CD4-positive, CD25-positive, alpha-beta regulatory T cell (primary cell): ENCODE measurements around the gene WDFY3. TPM values are rescaled to one million over a fixed set of nuclear protein-coding genes. Genes with fewer than 3 reads are reported as not detected.

Experiments used
- ATAC-seq, 2 donors: fragments of 150-1000 bp; cut with Tn5 transposase; one replicate each; pipeline ENCODE4 v1.10.0; 2021; ENCODE audit warnings: low read depth in 2 of 2, moderate number of reproducible peaks in 2 of 2, moderate library complexity in 1 of 2
- DNase-seq, 3 donors: peaks; one replicate each; pipeline versions ENCODE4 v3.0.0 to v3.0.0-alpha.2; 2012 to 2022; ENCODE audit warnings: mixed read lengths in 1 of 3
- H3K27ac ChIP-seq: one replicate; pipeline ENCODE4 v1.7.0; 2013; ENCODE audit warnings: mild to moderate bottlenecking, low read length; ENCODE audit not compliant: insufficient read depth, poor library complexity, severe bottlenecking
- H3K27me3 ChIP-seq: one replicate; pipeline ENCODE4 v1.7.0; 2013; ENCODE audit warnings: low read length; ENCODE audit not compliant: control insufficient read depth, insufficient read depth
- H3K36me3 ChIP-seq: one replicate; pipeline ENCODE4 v1.7.0; 2013; ENCODE audit warnings: mild to moderate bottlenecking, low read length, moderate library complexity; ENCODE audit not compliant: control insufficient read depth, insufficient read depth
- H3K4me1 ChIP-seq: 2 replicates; pipeline ENCODE4 v1.7.0; 2013; ENCODE audit warnings: mild to moderate bottlenecking, low read length; ENCODE audit not compliant: insufficient read depth, control insufficient read depth, poor library complexity, severe bottlenecking
- H3K4me3 ChIP-seq: one replicate; pipeline ENCODE4 v1.7.0; 2013; ENCODE audit warnings: low read depth, mild to moderate bottlenecking, low read length, moderate library complexity
- H3K9me3 ChIP-seq, 2 experiments: 1 replicate in 1 of 2; 2 replicates in 1 of 2; pipeline ENCODE4 v1.7.0; 2013; ENCODE audit warnings: low read length in 2 of 2, mild to moderate bottlenecking in 1 of 2, moderate library complexity in 1 of 2; ENCODE audit not compliant: control insufficient read depth in 2 of 2
- H3K27ac Mint-ChIP-seq, 3 donors: one replicate each; pipeline ENCODE4 v1.8.0; 2020 to 2022; ENCODE audit warnings: mild to moderate bottlenecking in 3 of 3, mixed read lengths in 3 of 3, moderate library complexity in 2 of 3
- H3K27me3 Mint-ChIP-seq: one replicate; pipeline ENCODE4 v1.8.0; 2022; ENCODE audit warnings: mild to moderate bottlenecking, mixed read lengths
- H3K36me3 Mint-ChIP-seq: one replicate; pipeline ENCODE4 v1.8.0; 2020; ENCODE audit warnings: mixed read lengths
- H3K4me1 Mint-ChIP-seq, 4 donors: one replicate each; pipeline ENCODE4 v1.8.0; 2020 to 2022; ENCODE audit warnings: mixed read lengths in 4 of 4, mild to moderate bottlenecking in 1 of 4
- H3K4me3 Mint-ChIP-seq, 4 donors: one replicate each; pipeline ENCODE4 v1.8.0; 2020 to 2022; ENCODE audit warnings: mild to moderate bottlenecking in 4 of 4, mixed read lengths in 4 of 4, moderate library complexity in 3 of 4
- H3K9me3 Mint-ChIP-seq, 7 donors: one replicate each; pipeline ENCODE4 v1.8.0; 2020 to 2022; ENCODE audit warnings: mixed read lengths in 7 of 7, mild to moderate bottlenecking in 3 of 7, moderate library complexity in 2 of 7
- polyA plus RNA-seq, 4 donors: library from polyadenylated mRNA; unstranded; fragments of 300-500 nt; fragmentation: Illumina TruSeq; gene quantifications; one replicate each; pipeline ENCODE4 v1.2.3, GENCODE V29; 2021
- total RNA-seq: library from RNA; stranded (reverse); gene quantifications from one replicate; pipeline ENCODE4 v1.2.3, GENCODE V29; 2022

WDFY3 gene
- total and polyA plus RNA-seq, 5 donors from 2014 or later, result 0.44 TPM; not detected in 4

DNA sequence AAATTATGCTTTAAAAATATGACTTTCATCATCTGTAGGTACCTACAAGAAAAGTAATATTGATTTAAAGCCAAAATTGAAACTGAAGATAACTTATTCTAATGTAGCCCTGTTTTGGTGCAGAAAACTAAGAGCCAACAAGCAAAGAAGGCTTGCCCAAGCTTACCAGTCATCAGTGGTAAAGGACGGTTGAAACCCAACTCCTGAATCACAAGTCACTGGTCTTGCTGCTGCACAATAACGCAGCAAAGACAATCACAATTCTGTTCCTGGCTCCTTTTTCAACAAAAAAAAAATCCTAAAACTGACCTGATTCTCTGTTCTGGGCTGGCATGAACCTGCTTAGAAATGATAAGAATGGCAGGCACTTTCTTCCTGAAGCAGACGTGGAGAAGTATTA is 34.5 kb downstream of the WDFY3 start:
- H3K27ac ChIP-seq, result no peak overlapping the region
- H3K4me1 Mint-ChIP-seq, result no peaks in the 10 kb centered on the region
- H3K9me3 Mint-ChIP-seq, result peaks cover 0 to 5% (median 2%) of the 10 kb centered on the region in 7 donors
- ATAC-seq (no peak), DNase-seq (no peak)
- H3K9me3 ChIP-seq, result no peaks in the 10 kb centered on the region
- H3K36me3 ChIP-seq, result no peaks in the 10 kb centered on the region
- H3K4me3 Mint-ChIP-seq, result no peak overlapping the region
- no peaks in the 10 kb centered on the region for H3K27me3 Mint-ChIP-seq
- no peak overlapping the region for H3K4me3 ChIP-seq
- H3K27ac Mint-ChIP-seq, result no peak overlapping the region
- no peaks in the 10 kb centered on the region for H3K36me3 Mint-ChIP-seq
- no peaks in the 10 kb centered on the region for H3K27me3 ChIP-seq
- H3K4me1 ChIP-seq, result no peaks in the 10 kb centered on the region

DNA sequence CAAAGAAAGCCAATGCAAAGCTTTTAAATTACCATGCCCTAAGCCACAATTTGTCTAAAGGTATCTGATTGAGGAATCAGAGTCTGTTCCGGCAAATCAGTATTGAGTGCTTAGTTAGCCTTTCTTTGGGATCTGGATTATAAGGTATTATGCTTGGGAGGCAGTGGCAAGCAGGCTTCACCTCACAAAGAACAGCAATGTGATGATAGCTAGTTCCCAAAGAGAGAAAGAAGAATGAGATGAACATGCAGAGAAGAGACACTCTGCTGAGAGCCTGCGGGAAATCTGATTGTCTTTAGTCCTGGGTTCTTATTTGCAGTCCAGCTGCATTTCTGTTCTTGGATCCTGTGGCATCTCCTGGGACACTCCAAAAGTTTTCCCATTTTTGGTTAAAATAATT is 35.2 kb downstream of the WDFY3 start:
- no peak for DNase-seq
- Histone ChIP-seq H3K36me3 (no peaks in the 10 kb centered on the region), H3K27me3 (no peaks in the 10 kb centered on the region), H3K4me3 (no peak overlapping the region), H3K27ac (no peak overlapping the region), H3K4me1 (no peaks in the 10 kb centered on the region), H3K9me3 (no peaks in the 10 kb centered on the region)
- Mint-ChIP-seq H3K4me1 (no peaks in the 10 kb centered on the region), H3K27ac (no peak overlapping the region), H3K9me3 (peaks cover 0 to 5% (median 0%) of the 10 kb centered on the region in 7 donors), H3K36me3 (no peaks in the 10 kb centered on the region), H3K27me3 (no peaks in the 10 kb centered on the region), H3K4me3 (no peak overlapping the region)
- ATAC-seq, result no peak

GRCh38 chr4:84928089-84928488 is 38.4 kb downstream of the WDFY3 start:
- Histone ChIP-seq H3K9me3 (no peaks in the 10 kb centered on the region), H3K27me3 (no peaks in the 10 kb centered on the region), H3K4me3 (no peak overlapping the region), H3K4me1 (no peaks in the 10 kb centered on the region), H3K36me3 (no peaks in the 10 kb centered on the region), H3K27ac (no peak overlapping the region)
- H3K4me3 Mint-ChIP-seq, result no peak overlapping the region
- ATAC-seq, result no peak
- no peaks in the 10 kb centered on the region for H3K27me3 Mint-ChIP-seq
- H3K27ac Mint-ChIP-seq, result no peak overlapping the region
- H3K9me3 Mint-ChIP-seq, result peaks cover 0 to 1% (median 0%) of the 10 kb centered on the region in 7 donors
- DNase-seq, result no peak
- H3K4me1 Mint-ChIP-seq, result no peaks in the 10 kb centered on the region
- H3K36me3 Mint-ChIP-seq, result no peaks in the 10 kb centered on the region

- no peaks in the 10 kb centered on the region for H3K36me3 ChIP-seq
- H3K9me3 ChIP-seq, result no peaks in the 10 kb centered on the region
- H3K4me1 ChIP-seq, result no peaks in the 10 kb centered on the region
- no peaks in the 10 kb centered on the region for H3K36me3 Mint-ChIP-seq
- H3K4me3 Mint-ChIP-seq, result no peak overlapping the region
- peaks cover 0 to 1% (median 0%) of the 10 kb centered on the region in 7 donors for H3K9me3 Mint-ChIP-seq
- no peaks in the 10 kb centered on the region for H3K4me1 Mint-ChIP-seq
- H3K27ac ChIP-seq, result no peak overlapping the region
- no peaks in the 10 kb centered on the region for H3K27me3 Mint-ChIP-seq
- no peak overlapping the region for H3K27ac Mint-ChIP-seq
- ATAC-seq (no peak), DNase-seq (no peak)
- no peaks in the 10 kb centered on the region for H3K27me3 ChIP-seq
- H3K4me3 ChIP-seq, result no peak overlapping the region
Observed at GRCh38 chr4:84927428-84927827, 39.1 kb downstream of the WDFY3 start.

GRCh38 chr4:84925558-84925957 is 40.9 kb downstream of the WDFY3 start:
- no peaks in the 10 kb centered on the region for H3K27me3 Mint-ChIP-seq
- no peaks in the 10 kb centered on the region for H3K4me1 Mint-ChIP-seq
- no peak overlapping the region for H3K4me3 Mint-ChIP-seq
- no peaks in the 10 kb centered on the region for H3K27me3 ChIP-seq
- H3K4me1 ChIP-seq, result no peaks in the 10 kb centered on the region
- no peak for ATAC-seq
- peaks cover 0 to 1% (median 0%) of the 10 kb centered on the region in 7 donors for H3K9me3 Mint-ChIP-seq
- DNase-seq, result no peak
- no peaks in the 10 kb centered on the region for H3K36me3 ChIP-seq
- no peaks in the 10 kb centered on the region for H3K36me3 Mint-ChIP-seq
- H3K9me3 ChIP-seq, result no peaks in the 10 kb centered on the region
- H3K4me3 ChIP-seq, result no peak overlapping the region
- H3K27ac ChIP-seq, result no peak overlapping the region
- H3K27ac Mint-ChIP-seq, result no peak overlapping the region

DNA sequence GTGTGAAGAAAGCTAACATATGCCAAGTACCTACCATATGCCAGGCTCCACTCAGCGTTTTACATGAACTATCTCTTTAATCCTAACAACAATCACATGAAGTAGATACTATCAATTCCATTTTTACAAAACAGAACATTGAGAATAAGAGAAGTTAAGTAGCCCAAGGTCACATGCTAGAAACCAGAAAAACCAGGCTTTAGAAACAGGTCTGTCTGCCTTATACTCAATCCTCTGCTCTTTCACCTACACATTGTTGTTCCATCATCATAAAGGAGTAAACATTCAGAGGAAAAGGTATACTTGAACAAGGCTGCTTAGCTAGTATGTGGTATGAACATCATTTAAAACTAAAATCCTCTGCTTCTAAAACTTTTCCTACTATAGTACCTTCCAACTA is 42.1 kb downstream of the WDFY3 start:
- Mint-ChIP-seq H3K9me3 (peaks cover 0 to 3% (median 0%) of the 10 kb centered on the region in 7 donors), H3K27ac (no peak overlapping the region), H3K4me3 (no peak overlapping the region), H3K4me1 (no peaks in the 10 kb centered on the region), H3K36me3 (no peaks in the 10 kb centered on the region), H3K27me3 (no peaks in the 10 kb centered on the region)
- Histone ChIP-seq H3K4me1 (no peaks in the 10 kb centered on the region), H3K27me3 (no peaks in the 10 kb centered on the region), H3K27ac (no peak overlapping the region), H3K9me3 (no peaks in the 10 kb centered on the region), H3K36me3 (no peaks in the 10 kb centered on the region), H3K4me3 (no peak overlapping the region)
- no peak for DNase-seq
- no peak for ATAC-seq

DNA sequence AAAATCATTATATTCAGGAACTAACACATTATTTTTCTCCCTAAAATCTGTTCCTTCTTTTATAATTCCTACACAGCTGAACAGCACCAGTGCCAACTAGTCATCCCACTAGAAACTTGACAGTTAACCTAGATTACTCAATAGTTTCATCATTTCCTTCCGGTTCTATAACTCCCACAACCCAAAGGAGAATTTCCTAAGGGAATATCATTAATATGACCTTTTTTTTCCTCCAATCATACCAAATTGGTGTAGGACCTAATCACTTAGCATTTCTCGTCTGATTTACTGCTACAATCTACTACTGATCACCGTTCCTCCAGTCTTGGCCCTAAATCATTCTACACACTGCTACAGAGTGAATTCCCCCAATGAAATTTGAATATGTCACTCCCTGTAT is 45.9 kb downstream of the WDFY3 start:
- H3K27ac Mint-ChIP-seq, result no peak overlapping the region
- no peaks in the 10 kb centered on the region for H3K27me3 Mint-ChIP-seq
- H3K9me3 Mint-ChIP-seq, result peaks cover 0 to 10% (median 0%) of the 10 kb centered on the region in 7 donors
- Histone ChIP-seq H3K4me1 (no peaks in the 10 kb centered on the region), H3K4me3 (no peak overlapping the region), H3K27me3 (no peaks in the 10 kb centered on the region), H3K9me3 (no peaks in the 10 kb centered on the region), H3K36me3 (no peaks in the 10 kb centered on the region), H3K27ac (no peak overlapping the region)
- no peak overlapping the region for H3K4me3 Mint-ChIP-seq
- DNase-seq (no peak), ATAC-seq (no peak)
- no peaks in the 10 kb centered on the region for H3K4me1 Mint-ChIP-seq
- no peaks in the 10 kb centered on the region for H3K36me3 Mint-ChIP-seq

DNA sequence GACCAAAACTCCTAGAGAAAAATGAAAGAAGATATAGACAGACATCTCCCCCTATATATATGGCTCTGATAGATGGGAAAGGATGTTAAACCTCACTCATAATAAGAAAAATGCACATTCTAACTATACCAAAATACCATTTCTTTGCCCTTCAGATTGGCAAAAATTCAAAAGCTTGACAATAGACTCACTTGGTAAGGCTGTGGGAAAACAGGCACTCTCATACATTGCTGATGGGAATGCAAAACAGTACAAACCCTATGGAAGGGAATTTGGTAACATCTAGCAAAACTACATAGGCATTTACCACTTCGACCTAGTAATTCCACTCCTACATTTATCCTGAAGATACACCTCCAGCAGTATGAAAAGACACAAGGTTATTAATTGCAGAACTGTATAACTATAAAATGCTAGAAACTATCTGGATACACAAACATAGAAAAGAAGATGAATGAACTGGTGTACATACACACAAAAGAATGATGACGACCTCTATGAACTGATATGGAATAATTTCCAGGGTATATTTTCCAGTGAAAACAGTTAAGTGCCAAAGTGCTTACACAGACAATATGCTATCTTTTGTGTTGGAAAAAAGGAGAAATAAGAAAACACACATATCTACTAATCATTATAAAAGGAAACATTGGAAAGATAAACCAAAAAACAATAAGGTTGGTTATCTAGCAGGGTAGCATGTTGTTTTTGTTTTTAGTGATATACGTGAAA is 48.5 kb downstream of the WDFY3 start:
- Mint-ChIP-seq H3K4me3 (no peak overlapping the region), H3K36me3 (no peaks in the 10 kb centered on the region), H3K4me1 (no peaks in the 10 kb centered on the region), H3K9me3 (peaks cover 0 to 10% (median 3%) of the 10 kb centered on the region in 7 donors), H3K27ac (no peak overlapping the region), H3K27me3 (no peaks in the 10 kb centered on the region)
- ATAC-seq, result no peak
- no peak overlapping the region for H3K27ac ChIP-seq
- H3K9me3 ChIP-seq, result no peaks in the 10 kb centered on the region
- no peaks in the 10 kb centered on the region for H3K4me1 ChIP-seq
- no peaks in the 10 kb centered on the region for H3K27me3 ChIP-seq
- H3K4me3 ChIP-seq, result no peak overlapping the region
- no peaks in the 10 kb centered on the region for H3K36me3 ChIP-seq
- no peak for DNase-seq
